Epithelial cell of esophagus (primary cell): ENCODE measurements around the gene SENP8.

ENCODE experiments used
- DNase-seq: peaks from one replicate; pipeline ENCODE4 v3.0.0; 2010; ENCODE audit warnings: low read depth
- H3K4me3 ChIP-seq: 2 replicates; pipeline ENCODE4 v1.5.1; 2011; ENCODE audit warnings: mild to moderate bottlenecking, low read length, control low read depth
- TF ChIP-seq, protein P1 (sequence below): IDR thresholded peaks from 2 replicates; pipeline ENCODE4 v1.5.1; 2011; ENCODE audit warnings: low read depth, mild to moderate bottlenecking, low read length, control low read depth, inconsistent platforms; ENCODE audit not compliant: insufficient read depth; ENCODE audit errors: missing control alignments

SENP8 gene

DNA sequence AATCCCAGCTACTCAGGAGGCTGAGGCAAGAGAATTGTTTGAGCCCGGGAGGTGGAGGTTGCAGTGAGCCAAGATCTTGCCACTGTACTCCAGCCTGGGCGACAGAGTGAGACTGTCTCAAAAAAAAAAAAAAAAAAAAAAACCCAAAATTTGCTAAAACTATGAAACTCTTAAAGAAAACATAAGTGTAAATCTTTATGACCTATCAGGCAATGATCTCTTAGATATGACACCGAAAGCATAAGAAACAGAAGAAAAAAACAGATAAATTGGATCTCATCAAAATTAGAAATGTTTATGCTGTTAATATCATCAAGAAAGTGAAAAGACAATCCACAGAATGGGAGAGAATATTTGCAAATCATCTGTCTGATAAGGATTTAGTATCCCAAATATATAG is 64.0 kb downstream of the SENP8 start:
- TF ChIP-seq, protein P1, sequence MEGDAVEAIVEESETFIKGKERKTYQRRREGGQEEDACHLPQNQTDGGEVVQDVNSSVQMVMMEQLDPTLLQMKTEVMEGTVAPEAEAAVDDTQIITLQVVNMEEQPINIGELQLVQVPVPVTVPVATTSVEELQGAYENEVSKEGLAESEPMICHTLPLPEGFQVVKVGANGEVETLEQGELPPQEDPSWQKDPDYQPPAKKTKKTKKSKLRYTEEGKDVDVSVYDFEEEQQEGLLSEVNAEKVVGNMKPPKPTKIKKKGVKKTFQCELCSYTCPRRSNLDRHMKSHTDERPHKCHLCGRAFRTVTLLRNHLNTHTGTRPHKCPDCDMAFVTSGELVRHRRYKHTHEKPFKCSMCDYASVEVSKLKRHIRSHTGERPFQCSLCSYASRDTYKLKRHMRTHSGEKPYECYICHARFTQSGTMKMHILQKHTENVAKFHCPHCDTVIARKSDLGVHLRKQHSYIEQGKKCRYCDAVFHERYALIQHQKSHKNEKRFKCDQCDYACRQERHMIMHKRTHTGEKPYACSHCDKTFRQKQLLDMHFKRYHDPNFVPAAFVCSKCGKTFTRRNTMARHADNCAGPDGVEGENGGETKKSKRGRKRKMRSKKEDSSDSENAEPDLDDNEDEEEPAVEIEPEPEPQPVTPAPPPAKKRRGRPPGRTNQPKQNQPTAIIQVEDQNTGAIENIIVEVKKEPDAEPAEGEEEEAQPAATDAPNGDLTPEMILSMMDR: no peak
- no peak overlapping the region for H3K4me3 ChIP-seq
- no peak for DNase-seq

DNA sequence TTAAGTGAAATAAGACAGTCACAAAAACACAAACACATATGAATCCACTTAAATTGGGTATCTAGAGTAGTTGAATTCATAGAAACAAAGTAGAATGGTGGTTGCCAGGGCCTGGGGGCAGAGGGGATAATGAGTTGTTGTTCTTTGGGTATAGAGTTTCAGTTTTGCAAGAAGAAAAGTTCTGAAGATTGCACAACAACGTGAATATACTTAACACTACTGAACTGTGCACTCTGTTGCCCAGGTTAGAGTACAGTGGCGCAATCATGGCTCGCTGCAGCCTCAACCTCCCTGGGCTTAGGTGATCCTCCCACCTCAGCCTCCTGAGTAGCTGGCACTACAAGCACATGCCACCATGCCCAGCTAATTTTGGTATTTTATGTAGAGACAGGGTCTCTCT is 64.5 kb downstream of the SENP8 start:
- TF ChIP-seq, protein P1: no peak
- peak; percentile 65 for DNase-seq
- no peak overlapping the region for H3K4me3 ChIP-seq

DNA sequence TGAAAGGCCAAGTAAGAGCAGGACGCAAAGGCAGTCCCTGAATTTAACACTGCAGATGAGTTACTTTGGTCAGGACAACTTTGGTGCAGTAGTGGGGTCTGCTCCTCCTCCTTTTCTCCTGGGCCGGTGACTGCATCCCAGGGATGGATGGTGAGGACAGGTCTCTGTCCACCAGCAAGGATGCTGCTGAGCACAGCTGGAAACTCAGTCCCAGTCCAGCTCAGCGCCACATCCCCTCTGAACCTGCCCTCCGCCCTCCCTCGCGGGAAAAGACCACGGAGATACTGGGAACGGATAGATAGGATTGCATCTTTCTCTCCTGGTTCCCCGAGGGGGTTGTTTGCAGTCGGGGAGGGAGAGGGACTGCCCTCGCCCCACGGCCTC is 65.6 kb downstream of the SENP8 start:
- peak overlapping the region; percentile 7 for H3K4me3 ChIP-seq
- TF ChIP-seq, protein P1: no peak
- no peak for DNase-seq

DNA sequence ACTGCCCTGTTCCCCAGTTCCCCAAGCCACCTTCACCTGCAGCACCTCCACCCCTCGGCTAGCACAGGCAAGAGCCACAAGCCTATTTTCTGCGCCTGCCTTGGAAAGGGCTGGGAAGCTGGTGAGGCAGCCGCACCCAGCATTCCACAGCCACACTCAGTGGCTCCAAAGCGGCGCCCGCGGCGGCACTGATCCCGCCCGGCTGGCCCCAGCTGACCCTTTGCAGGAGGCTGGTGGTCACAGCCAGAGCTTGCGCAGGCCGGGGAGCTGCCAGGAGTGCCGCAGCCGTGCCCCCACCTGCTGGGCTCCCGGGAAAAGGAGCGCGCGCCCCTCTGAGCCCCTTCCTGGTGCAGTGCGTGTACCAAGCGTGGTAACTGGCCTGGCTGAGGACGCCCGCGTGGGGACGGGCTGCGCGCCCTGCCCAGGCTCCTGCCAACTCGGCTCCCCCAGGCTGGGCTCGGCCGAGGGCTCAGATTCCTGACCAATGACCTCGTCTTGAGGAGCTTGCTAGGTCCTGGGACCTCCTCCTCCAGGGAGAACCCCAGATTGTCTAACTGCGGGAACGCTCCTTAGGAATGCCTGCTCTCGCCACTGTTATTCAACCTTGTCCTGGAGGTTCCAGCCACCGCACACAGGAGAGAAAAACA is 66.1 kb downstream of the SENP8 start:
- TF ChIP-seq, protein P1: no peak
- peak overlapping the region; percentile 25 for H3K4me3 ChIP-seq
- DNase-seq: peak; percentile 61

DNA sequence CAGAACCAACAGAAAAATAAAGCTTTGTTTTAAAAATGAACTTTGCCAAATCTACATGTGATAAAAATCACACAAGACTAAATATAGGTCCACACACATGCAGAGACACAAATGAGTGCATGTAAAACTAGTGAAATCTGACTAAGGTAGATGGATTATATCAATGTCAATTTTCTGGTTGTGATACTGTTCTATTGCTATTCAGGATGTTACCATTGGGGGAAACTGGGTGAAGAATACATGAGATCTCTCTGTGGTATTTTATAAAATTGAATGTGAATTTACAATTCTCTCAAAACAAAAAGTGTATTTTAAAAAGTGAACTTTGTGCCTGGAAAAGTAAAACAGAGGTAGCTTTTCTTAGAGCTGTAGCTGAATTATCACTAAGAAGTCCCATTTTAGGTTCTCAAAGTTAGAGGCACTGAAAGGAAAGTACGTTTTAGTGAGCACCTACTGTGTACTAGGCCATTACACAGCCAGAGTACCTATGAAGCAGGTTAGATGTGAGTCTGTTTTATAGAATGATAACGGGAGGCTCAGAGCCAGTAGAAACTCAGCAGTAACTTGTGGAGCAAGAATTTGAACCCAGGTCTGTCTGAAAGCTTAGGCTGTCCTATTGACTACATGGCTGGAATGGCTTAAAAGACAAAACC is 71.2 kb downstream of the SENP8 start:
- H3K4me3 ChIP-seq: no peak overlapping the region
- TF ChIP-seq, protein P1: no peak
- DNase-seq: no peak

DNA sequence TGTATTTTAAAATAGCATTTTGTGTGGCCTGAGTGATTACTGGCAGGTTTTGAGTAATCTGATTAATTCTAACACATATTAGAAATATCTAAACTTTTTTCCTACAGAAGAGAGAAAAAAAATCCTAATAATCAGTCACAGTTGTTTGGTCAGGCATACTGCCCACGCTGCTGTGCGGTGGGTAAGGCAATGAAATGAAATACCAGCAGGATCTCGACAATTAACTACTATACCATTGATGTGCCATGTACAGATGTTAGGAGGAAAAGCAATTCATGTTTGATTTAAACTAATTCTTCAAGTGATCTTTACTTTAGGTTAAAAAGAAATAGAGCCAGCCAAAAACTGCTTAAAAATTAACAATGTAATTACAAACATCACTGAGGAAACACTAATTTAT is 74.2 kb downstream of the SENP8 start:
- DNase-seq: no peak
- H3K4me3 ChIP-seq: no peak overlapping the region
- TF ChIP-seq, protein P1: no peak
